Measurements from ENCODE around the gene TM9SF2.

The TM9SF2 gene

GRCh38 chr13:99553033-99553432 lies 51.8 kb downstream of the TM9SF2 start:
- DNase-seq (ENCODE audit: low read depth in 1 of 2, low spot score in 1 of 2), result no peak
- TF ChIP-seq POLR2AphosphoS5 (IDR thresholded peaks at IDR 0.05; ENCODE audit: low read depth) (no peak), CTCF (IDR thresholded peaks at IDR 0.05; ENCODE audit: insufficient read depth, low read length) (no peak), GABPA (IDR thresholded peaks at IDR 0.05; ENCODE audit: low read depth) (no peak), REST (IDR thresholded peaks at IDR 0.05; ENCODE audit: insufficient replicate concordance, low read depth) (no peak), SPI1 (IDR thresholded peaks at IDR 0.05; ENCODE audit: borderline replicate concordance, low read depth) (no peak)

GRCh38 chr13:99555149-99555548 lies 53.9 kb downstream of the TM9SF2 start:
- no peak for DNase-seq (ENCODE audit: low read depth in 1 of 2, low spot score in 1 of 2)
- H3K27ac ChIP-seq (replicated peaks), result no peak overlapping the region

More at GRCh38 chr13:99553033-99553432, 51.8 kb downstream of the TM9SF2 start:
- H3K27ac ChIP-seq (replicated peaks), result no peak overlapping the region
- no peaks in the 10 kb centered on the region for H3K27me3 ChIP-seq (ENCODE audit: insufficient read depth, poor library complexity, severe bottlenecking)
- no peak overlapping the region for H3K4me3 ChIP-seq (replicated peaks; ENCODE audit: insufficient read depth, low read length)

More at GRCh38 chr13:99555149-99555548, 53.9 kb downstream of the TM9SF2 start:
- H3K27me3 ChIP-seq (ENCODE audit: insufficient read depth, poor library complexity, severe bottlenecking), result no peaks in the 10 kb centered on the region
- H3K4me3 ChIP-seq (replicated peaks; ENCODE audit: insufficient read depth, low read length), result no peak overlapping the region
- TF ChIP-seq CTCF (IDR thresholded peaks at IDR 0.05; ENCODE audit: insufficient read depth, low read length), result no peak
- TF ChIP-seq GABPA (IDR thresholded peaks at IDR 0.05; ENCODE audit: low read depth), result no peak
- TF ChIP-seq POLR2AphosphoS5 (IDR thresholded peaks at IDR 0.05; ENCODE audit: low read depth), result no peak
- no peak for TF ChIP-seq REST (IDR thresholded peaks at IDR 0.05; ENCODE audit: insufficient replicate concordance, low read depth)
- TF ChIP-seq SPI1 (IDR thresholded peaks at IDR 0.05; ENCODE audit: borderline replicate concordance, low read depth), result no peak

Data from HL-60 (cell line).